Cardiac muscle cell (in vitro differentiated cells and primary cell): ENCODE measurements around the gene GHRH. TPM values are rescaled to one million over a fixed set of nuclear protein-coding genes. Genes with fewer than 3 reads are reported as not detected.

Experiments
- DNase-seq, 2 donors: peaks; one replicate each; pipeline versions ENCODE4 v3.0.0 to v3.0.0-alpha.2; 2010 to 2017; ENCODE audit warnings: low read depth in 1 of 2, low spot score in 1 of 2
- H3K27ac ChIP-seq: fragments of 200-600 bp; sonication (generic); 2 replicates; pipeline ENCODE4 v1.5.1; 2016
- H3K27me3 ChIP-seq: fragments of 200-600 bp; sonication (generic); 2 replicates; pipeline ENCODE4 v1.6.0; 2016; ENCODE audit warnings: control low read depth
- H3K36me3 ChIP-seq: fragments of 200-600 bp; sonication (generic); 2 replicates; pipeline ENCODE4 v1.5.1; 2016; ENCODE audit warnings: control low read depth
- H3K4me1 ChIP-seq: fragments of 200-600 bp; sonication (generic); 2 replicates; pipeline ENCODE4 v1.8.1; 2017; ENCODE audit warnings: low read depth, mild to moderate bottlenecking, mixed run types
- H3K4me3 ChIP-seq: fragments of 200-600 bp; sonication (generic); 2 replicates; pipeline ENCODE4 v1.5.1; 2016; ENCODE audit warnings: mild to moderate bottlenecking
- H3K9me3 ChIP-seq: fragments of 200-600 bp; sonication (generic); 2 replicates; pipeline ENCODE4 v1.5.1; 2017; ENCODE audit warnings: low read depth, mild to moderate bottlenecking, control low read depth
- CTCF ChIP-seq: IDR thresholded peaks from 2 replicates; pipeline ENCODE4 v1.5.1; 2012; ENCODE audit warnings: low read depth, mild to moderate bottlenecking, low read length
- polyA plus RNA-seq: library from polyadenylated mRNA; unstranded; fragments of >200 nt; fragmentation: Nextera tagmentation; extraction: Ambion mirVana; gene quantifications from 2 replicates; pipeline ENCODE4 v1.2.1, GENCODE V29; 2016
- total RNA-seq: library from RNA; depleted of rRNA; stranded (reverse); fragments of >200 nt; gene quantifications from 2 replicates; pipeline ENCODE4 v1.2.3, GENCODE V29; 2016

GHRH gene
- total and polyA plus RNA-seq, 2 experiments from 2014 or later = 0.34 to 1.1 TPM

DNA sequence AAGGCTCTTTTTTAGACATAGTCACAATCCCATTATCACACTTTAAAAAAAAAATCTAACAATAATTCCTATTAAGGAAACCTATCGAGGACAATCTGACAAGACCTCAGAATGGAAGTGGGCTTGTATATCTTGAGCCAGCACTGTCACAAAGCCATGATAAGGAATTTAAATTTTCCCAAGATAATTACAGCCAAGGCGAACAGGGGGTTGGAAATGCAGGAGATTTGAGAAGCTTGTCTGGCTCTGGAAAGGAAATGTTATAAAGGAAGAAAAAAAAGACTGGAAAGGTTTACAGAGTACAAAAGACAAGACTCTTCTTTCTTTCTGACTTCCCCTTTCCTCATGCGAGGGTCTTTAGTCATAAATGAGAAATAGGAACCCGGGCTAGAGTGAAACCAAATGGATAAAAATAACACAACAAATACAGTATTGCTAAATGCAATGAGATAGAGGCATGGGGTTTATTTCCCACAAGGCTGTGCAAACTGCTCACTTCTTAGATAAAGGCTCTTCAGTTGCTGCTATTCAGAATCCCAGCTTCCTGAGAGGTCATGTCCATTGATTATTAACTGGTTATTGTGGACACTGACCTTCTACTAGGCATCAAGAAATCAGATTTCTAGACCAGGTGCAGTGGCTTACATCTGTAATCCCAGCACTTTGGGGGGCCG lies 13.4 kb upstream of the GHRH start:
- Histone ChIP-seq H3K27me3 (no peaks in the 10 kb centered on the region), H3K9me3 (no peaks in the 10 kb centered on the region), H3K4me1 (peaks cover 7% of the 10 kb centered on the region), H3K27ac (peak overlapping the region; percentile 42), H3K4me3 (no peak overlapping the region), H3K36me3 (no peaks in the 10 kb centered on the region)
- no peak for TF ChIP-seq CTCF
- DNase-seq = no peak

- Histone ChIP-seq H3K4me3 (no peak overlapping the region), H3K27me3 (no peaks in the 10 kb centered on the region), H3K4me1 (peaks cover 7% of the 10 kb centered on the region), H3K27ac (no peak overlapping the region), H3K36me3 (no peaks in the 10 kb centered on the region), H3K9me3 (no peaks in the 10 kb centered on the region)
- no peak for TF ChIP-seq CTCF
- DNase-seq = no peak
Measured at GRCh38 chr20:37273988-37274387, 12.4 kb upstream of the GHRH start.

DNA sequence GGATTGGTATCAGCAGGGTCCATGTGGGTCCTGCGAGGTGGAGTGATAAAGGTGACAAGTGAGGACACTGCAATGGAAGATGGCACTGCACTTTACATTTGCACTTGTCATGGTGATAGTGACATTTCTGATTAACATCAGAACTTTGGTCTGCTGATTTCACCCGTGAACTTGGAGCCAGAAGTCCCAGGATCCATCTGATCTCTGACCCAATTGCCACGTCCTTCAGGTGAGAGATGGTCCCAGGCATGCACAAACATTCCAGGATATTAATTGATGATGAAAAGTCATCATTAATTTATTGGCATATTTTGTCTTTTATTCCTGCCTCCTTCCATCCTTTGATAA lies 9.8 kb upstream of the GHRH start:
- no peak for TF ChIP-seq CTCF
- H3K4me3 ChIP-seq = no peak overlapping the region
- H3K27ac ChIP-seq = no peak overlapping the region
- H3K9me3 ChIP-seq = no peaks in the 10 kb centered on the region
- peaks cover 7% of the 10 kb centered on the region for H3K4me1 ChIP-seq
- H3K27me3 ChIP-seq = no peaks in the 10 kb centered on the region
- no peak for DNase-seq
- no peaks in the 10 kb centered on the region for H3K36me3 ChIP-seq

DNA sequence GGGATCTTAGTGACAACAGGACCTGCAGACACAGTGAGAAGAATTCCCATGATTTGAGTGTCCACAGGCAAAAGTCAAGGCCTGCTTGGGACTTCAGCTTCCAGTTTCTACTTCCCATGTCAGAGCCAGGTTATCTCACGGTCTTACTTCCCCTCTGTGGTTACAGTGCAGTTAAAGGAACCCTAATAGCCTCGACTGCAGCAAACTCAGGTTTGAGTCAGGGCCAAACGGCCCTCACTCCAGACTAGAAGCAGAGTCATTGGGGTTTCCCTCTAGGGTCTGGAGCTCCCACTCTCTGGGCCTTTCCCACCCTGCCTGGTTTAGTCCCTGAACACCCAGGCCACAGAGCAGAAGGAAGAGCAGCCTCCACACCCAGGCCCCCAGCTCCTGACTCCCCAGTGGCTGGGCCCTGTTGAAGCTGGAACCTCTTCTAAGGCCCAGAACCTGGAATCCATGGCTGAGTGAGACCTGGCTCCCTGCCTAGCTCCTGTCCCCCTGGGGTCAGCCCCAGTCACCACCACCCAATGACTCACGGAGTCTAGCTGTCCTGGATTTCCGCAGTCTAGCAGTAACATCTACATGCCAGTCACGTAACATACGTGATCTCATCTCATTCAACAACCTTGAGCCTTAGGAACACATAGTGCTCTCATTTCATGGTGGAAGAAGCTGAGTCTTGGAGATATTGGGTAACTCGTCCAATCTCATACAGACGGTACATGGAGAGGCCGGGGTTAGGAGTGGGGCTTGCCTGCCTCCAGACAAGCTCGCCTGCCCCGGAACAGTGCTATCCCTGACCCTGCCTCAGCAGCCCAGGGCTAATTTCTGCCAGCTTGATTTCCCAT lies 9.2 kb upstream of the GHRH start:
- TF ChIP-seq CTCF = no peak
- DNase-seq = peak in 1 of 2 donors; percentile 18
- Histone ChIP-seq H3K9me3 (no peaks in the 10 kb centered on the region), H3K4me3 (no peak overlapping the region), H3K27me3 (no peaks in the 10 kb centered on the region), H3K36me3 (no peaks in the 10 kb centered on the region), H3K4me1 (peaks cover 7% of the 10 kb centered on the region), H3K27ac (peak overlapping the region; percentile 57)

DNA sequence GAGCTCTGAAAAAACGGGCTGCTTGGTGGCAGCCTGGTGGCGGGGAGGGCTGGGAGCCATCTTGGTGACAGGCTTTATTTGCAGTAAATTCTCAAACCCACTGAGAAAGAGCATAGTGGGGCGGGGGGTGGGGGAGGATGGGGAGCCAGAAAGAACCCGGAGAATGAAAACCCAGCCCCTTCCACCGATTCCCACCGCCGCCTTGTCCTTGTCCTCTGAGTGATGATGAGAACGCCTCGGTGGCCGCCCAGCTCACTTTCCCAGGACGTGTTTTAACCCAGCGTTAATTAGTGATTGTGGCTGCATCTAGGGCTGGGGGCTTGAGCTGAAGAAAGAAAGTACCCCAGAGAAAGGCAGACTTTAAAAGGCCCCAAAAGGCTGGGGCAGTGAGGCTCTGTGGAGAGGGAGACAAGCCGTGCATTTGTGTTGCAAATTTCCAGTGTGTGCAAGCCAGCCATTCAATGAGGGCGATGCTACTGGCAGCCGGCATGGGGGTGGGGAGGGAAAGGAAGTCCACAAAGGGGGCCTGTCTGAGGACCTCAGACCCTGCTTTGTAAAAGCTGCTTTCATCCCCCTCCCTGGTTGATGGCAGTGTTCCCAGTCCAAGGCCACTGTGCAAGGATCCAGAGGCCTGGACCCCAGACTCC lies 6.2 kb upstream of the GHRH start:
- Histone ChIP-seq H3K27me3 (no peaks in the 10 kb centered on the region), H3K4me3 (no peak overlapping the region), H3K27ac (no peak overlapping the region), H3K9me3 (no peaks in the 10 kb centered on the region), H3K36me3 (no peaks in the 10 kb centered on the region), H3K4me1 (no peaks in the 10 kb centered on the region)
- DNase-seq = no peak
- no peak for TF ChIP-seq CTCF
